H1 (cell line): ENCODE results near the gene TPBGL. TPM values are rescaled to one million over a fixed set of nuclear protein-coding genes. Genes with fewer than 3 reads are reported as not detected.

ENCODE experiments used
- CTCF ChIA-PET: fragments of 300-600 bp; sonication (Branson Sonifier 250); formaldehyde crosslinking; loops from one replicate; lab custom pipeline; 2021; ENCODE audit not compliant: partially characterized antibody; lab: Charles Lee
- POLR2A ChIA-PET: fragments of 300-600 bp; sonication (Branson Sonifier 250); formaldehyde crosslinking; loops from one replicate; lab custom pipeline; 2021; ENCODE audit warnings: inconsistent platforms; ENCODE audit not compliant: partially characterized antibody; lab: Charles Lee
- DNase-seq, 2 experiments: peaks; one replicate each; pipeline versions ENCODE4 v3.0.0 to v3.0.0-alpha.2; 2010 to 2022; ENCODE audit warnings: low spot score in 2 of 2, low read depth in 1 of 2, mixed read lengths in 1 of 2
- FAIRE-seq: peaks from 2 replicates; lab custom pipeline; 2011; peaks lifted over from hg19 to GRCh38; lab: Jason Lieb, UNC
- H2AFZ ChIP-seq: 2 replicates; pipeline ENCODE4 v1.8.1; 2012; ENCODE audit warnings: low read length, inconsistent platforms
- H2AK5ac ChIP-seq: 2 replicates; pipeline ENCODE4 v1.6.1; 2013; ENCODE audit warnings: low read depth, low read length
- H2BK120ac ChIP-seq: replicated peaks from 2 replicates; pipeline ENCODE3; 2013; ENCODE audit warnings: low read depth, low read length, inconsistent platforms
- H2BK12ac ChIP-seq: 2 replicates; pipeline ENCODE4 v1.6.1; 2013; ENCODE audit warnings: low read depth, low read length
- H2BK15ac ChIP-seq: 2 replicates; pipeline ENCODE4 v1.6.1; 2013; ENCODE audit warnings: low read length
- H2BK20ac ChIP-seq: 2 replicates; pipeline ENCODE4 v1.6.1; 2013; ENCODE audit warnings: low read length
- H2BK5ac ChIP-seq: 2 replicates; pipeline ENCODE4 v1.6.1; 2013; ENCODE audit warnings: low read depth, low read length
- H3K14ac ChIP-seq: 2 replicates; pipeline ENCODE4 v1.6.1; 2013; ENCODE audit warnings: inconsistent platforms; ENCODE audit not compliant: insufficient read length
- H3K18ac ChIP-seq: 2 replicates; pipeline ENCODE4 v1.6.1; 2013; ENCODE audit warnings: low read length; ENCODE audit errors: extremely low read depth
- H3K23ac ChIP-seq: 2 replicates; pipeline ENCODE4 v1.6.1; 2013; ENCODE audit warnings: inconsistent platforms; ENCODE audit not compliant: insufficient read length
- H3K23me2 ChIP-seq: 2 replicates; pipeline ENCODE4 v1.6.1; 2013; ENCODE audit warnings: low read depth, low read length
- H3K27ac ChIP-seq: 2 replicates; pipeline ENCODE4 v1.6.1; 2011; ENCODE audit warnings: low read depth, low read length, inconsistent platforms
- H3K27me3 ChIP-seq, 4 experiments: replicated peaks in 1 of 4; 1 replicate in 1 of 4; 2 replicates in 3 of 4; pipeline versions ENCODE4 v1.6.1 to v1.8.1; 2011 to 2013; ENCODE audit warnings: low read length in 3 of 4, mild to moderate bottlenecking in 3 of 4, inconsistent platforms in 2 of 4, mixed read lengths in 2 of 4, moderate library complexity in 1 of 4; ENCODE audit not compliant: control insufficient read depth in 3 of 4, insufficient read depth in 3 of 4; ENCODE audit errors: extremely low read depth in 1 of 4
- H3K36me3 ChIP-seq, 4 experiments: 2 replicates each; pipeline versions ENCODE4 v1.6.1 to v1.8.1; 2011 to 2013; ENCODE audit warnings: mild to moderate bottlenecking in 4 of 4, low read length in 3 of 4, moderate library complexity in 2 of 4, control low read depth in 1 of 4, inconsistent platforms in 1 of 4; ENCODE audit not compliant: insufficient read depth in 4 of 4, control insufficient read depth in 2 of 4
- H3K4ac ChIP-seq: replicated peaks from 2 replicates; pipeline ENCODE3; 2013; ENCODE audit warnings: low read length, low read depth, mixed read lengths, inconsistent platforms; ENCODE audit not compliant: insufficient read length
- H3K4me1 ChIP-seq, 4 experiments: replicated peaks in 1 of 4; 1 replicate in 1 of 4; 2 replicates in 3 of 4; pipeline versions ENCODE4 v1.6.1 to v1.8.1; 2011 to 2013; ENCODE audit warnings: low read length in 3 of 4, inconsistent platforms in 2 of 4, mixed read lengths in 1 of 4; ENCODE audit not compliant: insufficient read depth in 4 of 4, control insufficient read depth in 3 of 4
- H3K4me2 ChIP-seq, 2 experiments: 2 replicates each; pipeline versions ENCODE4 v1.6.1 to v1.8.1; 2011 to 2013; ENCODE audit warnings: low read depth in 2 of 2, low read length in 2 of 2, control low read depth in 1 of 2, inconsistent platforms in 1 of 2, mild to moderate bottlenecking in 1 of 2; ENCODE audit not compliant: insufficient read depth in 1 of 2
- H3K4me3 ChIP-seq, 4 experiments: fragments of 200-600, 300-600 bp in 1 of 4; sonication (generic), shearing (Covaris generic), sonication (Bioruptor Twin) in 1 of 4; 2 replicates each; pipeline versions ENCODE4 v1.5.1 to v1.8.1; 2011 to 2016; ENCODE audit warnings: low read length in 4 of 4, low read depth in 3 of 4, control low read depth in 2 of 4, inconsistent platforms in 2 of 4, mild to moderate bottlenecking in 2 of 4, mixed read lengths in 1 of 4, moderate library complexity in 1 of 4; ENCODE audit not compliant: insufficient read depth in 2 of 4; ENCODE audit errors: extremely low read depth in 1 of 4
- H3K56ac ChIP-seq: replicated peaks from 2 replicates; pipeline ENCODE3; 2013; ENCODE audit warnings: low read depth, mild to moderate bottlenecking, mixed read lengths, low read length, inconsistent platforms; ENCODE audit not compliant: insufficient read length
- H3K79me1 ChIP-seq: 2 replicates; pipeline ENCODE4 v1.6.1; 2013; ENCODE audit warnings: low read depth, low read length, control low read depth
- H3K79me2 ChIP-seq, 2 experiments: 2 replicates each; pipeline versions ENCODE4 v1.6.1 to v1.8.1; 2012 to 2013; ENCODE audit warnings: low read length in 2 of 2, mild to moderate bottlenecking in 2 of 2, inconsistent platforms in 1 of 2; ENCODE audit not compliant: insufficient read depth in 2 of 2, control insufficient read depth in 1 of 2
- H3K9ac ChIP-seq, 4 experiments: replicated peaks in 1 of 4; 1 replicate in 1 of 4; 2 replicates in 3 of 4; pipeline versions ENCODE4 v1.6.1 to v1.8.1; 2011 to 2013; ENCODE audit warnings: low read depth in 3 of 4, low read length in 3 of 4, control low read depth in 2 of 4, mild to moderate bottlenecking in 2 of 4, moderate library complexity in 2 of 4, inconsistent platforms in 1 of 4; ENCODE audit errors: extremely low read depth in 1 of 4
- H3K9me3 ChIP-seq, 2 experiments: 2 replicates each; pipeline versions ENCODE4 v1.6.1 to v1.8.1; 2012 to 2013; ENCODE audit warnings: mild to moderate bottlenecking in 2 of 2, moderate library complexity in 2 of 2, control low read depth in 1 of 2, inconsistent platforms in 1 of 2, low read depth in 1 of 2, low read length in 1 of 2, mixed read lengths in 1 of 2; ENCODE audit not compliant: insufficient read depth in 2 of 2
- H4K20me1 ChIP-seq, 2 experiments: replicated peaks in 1 of 2; 2 replicates each; pipeline versions ENCODE3 to v1.8.1; 2011 to 2013; ENCODE audit warnings: inconsistent platforms in 2 of 2, low read length in 2 of 2, mild to moderate bottlenecking in 1 of 2; ENCODE audit not compliant: insufficient read depth in 2 of 2, control insufficient read depth in 1 of 2
- H4K5ac ChIP-seq: 2 replicates; pipeline ENCODE4 v1.6.1; 2013; ENCODE audit warnings: low read length, low read depth, mixed read lengths, inconsistent platforms; ENCODE audit not compliant: insufficient read length
- H4K8ac ChIP-seq: 2 replicates; pipeline ENCODE4 v1.8.0; 2013; ENCODE audit warnings: mild to moderate bottlenecking, moderate library complexity, low read length, inconsistent platforms; ENCODE audit not compliant: insufficient read depth; ENCODE audit errors: extremely low read depth
- H4K91ac ChIP-seq: replicated peaks from 2 replicates; pipeline ENCODE3; 2013; ENCODE audit warnings: low read length, mixed read lengths, inconsistent platforms; ENCODE audit not compliant: insufficient read length
- BACH1 ChIP-seq: IDR thresholded peaks from 2 replicates; pipeline ENCODE4 v1.6.1; 2012; ENCODE audit warnings: low read length, improper control_type of control experiment
- BCL11A ChIP-seq, 2 experiments: IDR thresholded peaks; one replicate each; pipeline ENCODE4 v1.6.1; 2011; ENCODE audit warnings: low read depth in 2 of 2, low read length in 2 of 2, mild to moderate bottlenecking in 2 of 2
- BRCA1 ChIP-seq: IDR thresholded peaks from 2 replicates; pipeline ENCODE4 v1.6.1; 2012; ENCODE audit warnings: low read depth, low read length, improper control_type of control experiment
- CBX8 ChIP-seq: fragments of 300-800, 300-1000 bp; sonication (generic); IDR thresholded peaks from 2 replicates; pipeline ENCODE4 v1.7.1; 2016; ENCODE audit warnings: low read depth, low read length, borderline replicate concordance
- EGR1 ChIP-seq: IDR thresholded peaks from 2 replicates; pipeline ENCODE4 v1.6.1; 2011; ENCODE audit warnings: low read depth, low read length, borderline replicate concordance
- HDAC2 ChIP-seq, 2 experiments: fragments of 300-600 bp in 1 of 2; sonication (generic) in 1 of 2; IDR thresholded peaks; 2 replicates each; pipeline ENCODE4 v1.6.1; 2011 to 2012; ENCODE audit warnings: low read depth in 2 of 2, low read length in 2 of 2, mild to moderate bottlenecking in 2 of 2, moderate library complexity in 2 of 2, borderline replicate concordance in 1 of 2, inconsistent platforms in 1 of 2
- KDM1A ChIP-seq: fragments of 200-600, 300-600 bp; sonication (generic); IDR thresholded peaks from 2 replicates; pipeline ENCODE4 v1.7.1; 2016; ENCODE audit warnings: mild to moderate bottlenecking, low read length, borderline replicate concordance
- SRF ChIP-seq: IDR thresholded peaks from 2 replicates; pipeline ENCODE4 v1.6.1; 2011; ENCODE audit warnings: mild to moderate bottlenecking, low read depth, low read length, moderate library complexity
- TAF1 ChIP-seq: IDR thresholded peaks from 2 replicates; pipeline ENCODE4 v1.6.1; 2011; ENCODE audit warnings: mild to moderate bottlenecking, low read depth, low read length
- TBP ChIP-seq: IDR thresholded peaks from 2 replicates; pipeline ENCODE4 v1.6.1; 2011; ENCODE audit warnings: low read depth, low read length, improper control_type of control experiment
- USF2 ChIP-seq: IDR thresholded peaks from 2 replicates; pipeline ENCODE4 v1.6.1; 2011; ENCODE audit warnings: low read length, improper control_type of control experiment
- polyA plus RNA-seq, 7 experiments: library from polyadenylated mRNA; depleted of rRNA in 3 of 7; stranded (reverse) in 5 of 7; unstranded in 2 of 7; fragments of >200 nt in 5 of 7; fragments of 200-250 nt in 2 of 7; gene quantifications; 1 replicate in 5 of 7; 2 replicates in 1 of 7; 4 replicates in 1 of 7; pipeline versions ENCODE4 v1.2.1 to v1.2.3, GENCODE V29; 2011 to 2013; ENCODE audit warnings: missing spikeins in 2 of 7, mixed read lengths in 2 of 7
- total RNA-seq: library from RNA; stranded (reverse); fragmentation: NEBNext Ultra II Directional; extraction: Animal tissue kit (Norgen Biotek cat#: 25700); gene quantifications from 2 replicates; pipeline ENCODE4 v1.2.1, GENCODE V29; 2021

The TPBGL gene
- total and polyA plus RNA-seq, 2 of the 8 experiments (the other 6 are each of a cell fraction or from before 2014, with no cell fraction given), result 0.26 to 0.37 TPM

- H3K27me3 ChIP-seq, result no peaks in the 10 kb centered on the region
- no peak overlapping the region for H3K4me3 ChIP-seq
- H3K9me3 ChIP-seq, result 0 out of 4 replicates have a peak, but pooled peaks cover 6% of the 10 kb centered on the region in 2 experiments
- H3K9ac ChIP-seq, result no peak overlapping the region
- no peaks in the 10 kb centered on the region for H3K79me1 ChIP-seq
- FAIRE-seq, result no peak
- no peak overlapping the region for H4K91ac ChIP-seq
- CTCF ChIA-PET, result interaction anchor here (0.9 to 1.6 kb wide), 8 partner anchors 9 to 324 kb away, joined by 3 to 5 read pairs (median 4); no protein-coding TSS in a partner anchor
- H4K20me1 ChIP-seq, result no peaks in the 10 kb centered on the region
- H4K5ac ChIP-seq, result no peak overlapping the region
- no peak overlapping the region for H2AFZ ChIP-seq
- no peak overlapping the region for H3K23ac ChIP-seq
- TF ChIP-seq TAF1, result no peak
- no peak for TF ChIP-seq USF2
- no peak for TF ChIP-seq BCL11A (IDR thresholded peaks at IDR 0.05; ENCODE audit: low read depth in 2 of 2, low read length in 2 of 2)
- no peak for TF ChIP-seq BRCA1
- no peak for TF ChIP-seq HDAC2 (IDR thresholded peaks at IDR 0.05; ENCODE audit: borderline replicate concordance in 1 of 2, low read depth in 2 of 2, low read length in 2 of 2)
- no peak for TF ChIP-seq BACH1
- no peak for TF ChIP-seq CBX8
- no peak for TF ChIP-seq EGR1
- TF ChIP-seq TBP, result no peak
- TF ChIP-seq SRF, result no peak
- no peak for TF ChIP-seq KDM1A
- H4K8ac ChIP-seq, result no peak overlapping the region
- no peak overlapping the region for H3K18ac ChIP-seq
- H2AK5ac ChIP-seq, result no peak overlapping the region
- no peak overlapping the region for H3K56ac ChIP-seq
- no peak overlapping the region for H2BK120ac ChIP-seq
- no peaks in the 10 kb centered on the region for H3K4me1 ChIP-seq
- H3K79me2 ChIP-seq, result no peaks in the 10 kb centered on the region
- no peak overlapping the region for H2BK15ac ChIP-seq
- H3K14ac ChIP-seq, result no peak overlapping the region
- no peak for DNase-seq
- no peak overlapping the region for H3K4ac ChIP-seq
- H2BK20ac ChIP-seq, result no peak overlapping the region
- no peaks in the 10 kb centered on the region for H3K36me3 ChIP-seq
- POLR2A ChIA-PET, result no interaction called here
- H2BK12ac ChIP-seq, result no peak overlapping the region
- H2BK5ac ChIP-seq, result no peak overlapping the region
- H3K23me2 ChIP-seq, result no peaks in the 10 kb centered on the region
- no peak overlapping the region for H3K4me2 ChIP-seq
- H3K27ac ChIP-seq, result no peak overlapping the region
Observed at GRCh38 chr11:75254326-75254725, 13.8 kb downstream of the TPBGL start.
